ENCODE results near the gene DEGS1. TPM values are rescaled to one million over a fixed set of nuclear protein-coding genes. Genes with fewer than 3 reads are reported as not detected.

Gene DEGS1
- total RNA-seq, 1 experiment from 2014 or later: 71.3 TPM

DNA sequence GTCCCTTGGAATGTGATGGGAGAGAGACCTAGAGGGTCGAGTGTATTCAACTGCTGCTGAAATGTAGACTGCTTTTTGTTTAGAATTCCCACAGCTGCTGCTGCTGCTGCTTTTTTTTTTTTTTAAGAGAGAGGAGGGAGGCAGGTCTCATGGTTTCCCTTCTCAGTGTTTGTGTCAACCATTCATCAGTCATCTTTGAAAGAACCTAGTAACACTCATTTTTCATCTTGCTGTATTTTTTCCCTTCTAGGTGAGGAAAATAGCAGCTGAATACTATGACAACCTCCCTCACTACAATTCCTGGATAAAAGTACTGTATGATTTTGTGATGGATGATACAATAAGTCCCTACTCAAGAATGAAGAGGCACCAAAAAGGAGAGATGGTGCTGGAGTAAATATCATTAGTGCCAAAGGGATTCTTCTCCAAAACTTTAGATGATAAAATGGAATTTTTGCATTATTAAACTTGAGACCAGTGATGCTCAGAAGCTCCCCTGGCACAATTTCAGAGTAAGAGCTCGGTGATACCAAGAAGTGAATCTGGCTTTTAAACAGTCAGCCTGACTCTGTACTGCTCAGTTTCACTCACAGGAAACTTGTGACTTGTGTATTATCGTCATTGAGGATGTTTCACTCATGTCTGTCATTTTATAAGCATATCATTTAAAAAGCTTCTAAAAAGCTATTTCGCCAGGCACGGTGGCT, 9.2 kb downstream of the DEGS1 start:
- DNase-seq (no peak), ATAC-seq (no peak)
- H3K9ac ChIP-seq (ENCODE audit: low read length): no peak overlapping the region
- H3K36me3 ChIP-seq (ENCODE audit: low read depth, low read length): peaks cover 31% of the 10 kb centered on the region
- TSS peak; percentile 38 for BruUV-seq (replicated peaks)
- no peak overlapping the region for H2AFZ ChIP-seq (ENCODE audit: low read length)
- no peaks in the 10 kb centered on the region for H3K9me2 ChIP-seq (replicated peaks; ENCODE audit: low read length)
- intact Hi-C loops (cut with micrococcal nuclease): no loop called here
- no peak overlapping the region for H3K4me2 ChIP-seq (ENCODE audit: low read length)
- no peaks in the 10 kb centered on the region for H3K9me3 ChIP-seq (ENCODE audit: low read length)
- TF ChIP-seq, protein P1, sequence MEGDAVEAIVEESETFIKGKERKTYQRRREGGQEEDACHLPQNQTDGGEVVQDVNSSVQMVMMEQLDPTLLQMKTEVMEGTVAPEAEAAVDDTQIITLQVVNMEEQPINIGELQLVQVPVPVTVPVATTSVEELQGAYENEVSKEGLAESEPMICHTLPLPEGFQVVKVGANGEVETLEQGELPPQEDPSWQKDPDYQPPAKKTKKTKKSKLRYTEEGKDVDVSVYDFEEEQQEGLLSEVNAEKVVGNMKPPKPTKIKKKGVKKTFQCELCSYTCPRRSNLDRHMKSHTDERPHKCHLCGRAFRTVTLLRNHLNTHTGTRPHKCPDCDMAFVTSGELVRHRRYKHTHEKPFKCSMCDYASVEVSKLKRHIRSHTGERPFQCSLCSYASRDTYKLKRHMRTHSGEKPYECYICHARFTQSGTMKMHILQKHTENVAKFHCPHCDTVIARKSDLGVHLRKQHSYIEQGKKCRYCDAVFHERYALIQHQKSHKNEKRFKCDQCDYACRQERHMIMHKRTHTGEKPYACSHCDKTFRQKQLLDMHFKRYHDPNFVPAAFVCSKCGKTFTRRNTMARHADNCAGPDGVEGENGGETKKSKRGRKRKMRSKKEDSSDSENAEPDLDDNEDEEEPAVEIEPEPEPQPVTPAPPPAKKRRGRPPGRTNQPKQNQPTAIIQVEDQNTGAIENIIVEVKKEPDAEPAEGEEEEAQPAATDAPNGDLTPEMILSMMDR (conservative IDR thresholded peaks at IDR 0.05; ENCODE audit: low read depth, low read length): no peak
- TF ChIP-seq EZH2 (IDR thresholded peaks at IDR 0.05; ENCODE audit: low read length, unreplicated experiment) (no peak), EZH2phosphoT487 (IDR thresholded peaks at IDR 0.05; ENCODE audit: borderline replicate concordance, low read length) (no peak)
- H3F3A ChIP-seq (ENCODE audit: low read length, unreplicated experiment): no peaks in the 10 kb centered on the region
- ChIA-PET POLR2A (ENCODE audit: unreplicated experiment) (no interaction called here), CTCF (no interaction called here)
- H3K79me2 ChIP-seq (ENCODE audit: low read length): peaks cover 36% of the 10 kb centered on the region
- no peaks in the 10 kb centered on the region for H3K4me1 ChIP-seq (ENCODE audit: insufficient read depth, low read length)
- no peaks in the 10 kb centered on the region for H3K27me3 ChIP-seq (ENCODE audit: low read length)
- H4K20me1 ChIP-seq (ENCODE audit: low read length): peaks cover 15% of the 10 kb centered on the region; the same call in 1 of the 2 replicates
- no peak overlapping the region for H3K27ac ChIP-seq (ENCODE audit: low read length)
- no peak overlapping the region for H3K4me3 ChIP-seq (ENCODE audit: low read length)

- intact Hi-C loops (cut with micrococcal nuclease): no loop called here
- DNase-seq (no peak), ATAC-seq (no peak)
- Histone ChIP-seq H3K27ac (ENCODE audit: low read length) (no peak overlapping the region), H4K20me1 (ENCODE audit: low read length) (peaks cover 13% of the 10 kb centered on the region; the same call in 1 of the 2 replicates), H2AFZ (ENCODE audit: low read length) (no peak overlapping the region), H3F3A (ENCODE audit: low read length, unreplicated experiment) (no peaks in the 10 kb centered on the region), H3K4me3 (ENCODE audit: low read length) (no peak overlapping the region), H3K4me1 (ENCODE audit: insufficient read depth, low read length) (no peaks in the 10 kb centered on the region), H3K27me3 (ENCODE audit: low read length) (no peaks in the 10 kb centered on the region), H3K36me3 (ENCODE audit: low read depth, low read length) (peaks cover 31% of the 10 kb centered on the region), H3K9ac (ENCODE audit: low read length) (no peak overlapping the region), H3K9me2 (replicated peaks; ENCODE audit: low read length) (no peaks in the 10 kb centered on the region), H3K79me2 (ENCODE audit: low read length) (peaks cover 24% of the 10 kb centered on the region), H3K4me2 (ENCODE audit: low read length) (no peak overlapping the region), H3K9me3 (ENCODE audit: low read length) (no peaks in the 10 kb centered on the region)
- ChIA-PET CTCF (no interaction called here), POLR2A (ENCODE audit: unreplicated experiment) (no interaction called here)
- no peak for TF ChIP-seq EZH2 (IDR thresholded peaks at IDR 0.05; ENCODE audit: low read length, unreplicated experiment)
- no peak for TF ChIP-seq EZH2phosphoT487 (IDR thresholded peaks at IDR 0.05; ENCODE audit: borderline replicate concordance, low read length)
- TF ChIP-seq, protein P1 (conservative IDR thresholded peaks at IDR 0.05; ENCODE audit: low read depth, low read length): no peak
- BruUV-seq (replicated peaks): no TSS peak
Observed at GRCh38 chr1:224193319-224193966, 10.4 kb downstream of the DEGS1 start.

Data from PC-3 (cell line).